SJSA1 (cell line): ENCODE data around the gene SYNPO2. TPM values are rescaled to one million over a fixed set of nuclear protein-coding genes. Genes with fewer than 3 reads are reported as not detected.

ENCODE experiments used
- DNase-seq, 2 experiments: peaks; one replicate each; pipeline ENCODE4 v3.0.0-alpha.2; 2015 to 2020; ENCODE audit warnings: low spot score in 2 of 2, low read depth in 1 of 2
- H3K27ac ChIP-seq: fragments of 250-450 bp; sonication (Bioruptor Pico); 2 replicates; pipeline ENCODE4 v1.5.1; 2020; ENCODE audit warnings: mild to moderate bottlenecking, moderate library complexity
- H3K27me3 ChIP-seq: fragments of 250-450 bp; sonication (Bioruptor Pico); replicated peaks from 2 replicates; pipeline ENCODE4 v1.5.1; 2020; ENCODE audit warnings: mild to moderate bottlenecking, moderate library complexity
- H3K36me3 ChIP-seq: fragments of 250-450 bp; sonication (Bioruptor Pico); 2 replicates; pipeline ENCODE4 v1.5.1; 2020; ENCODE audit warnings: mild to moderate bottlenecking
- H3K4me1 ChIP-seq: fragments of 250-450 bp; sonication (Bioruptor Pico); replicated peaks from 2 replicates; pipeline ENCODE4 v1.6.1; 2021; ENCODE audit warnings: mild to moderate bottlenecking
- H3K4me3 ChIP-seq: fragments of 250-450 bp; sonication (Bioruptor Pico); 2 replicates; pipeline ENCODE4 v1.5.1; 2020; ENCODE audit warnings: mild to moderate bottlenecking
- H3K9me3 ChIP-seq: fragments of 250-450 bp; sonication (Bioruptor Pico); replicated peaks from 2 replicates; pipeline ENCODE4 v1.5.1; 2020; ENCODE audit warnings: mild to moderate bottlenecking
- total RNA-seq: library from RNA; depleted of rRNA; stranded (reverse); fragments of >200 nt; shearing (Covaris generic); gene quantifications from 2 replicates; pipeline ENCODE4 v1.2.3, GENCODE V29; 2014

Gene SYNPO2
- total RNA-seq, 1 experiment from 2014 or later = 4.7 TPM

- no peaks in the 10 kb centered on the region for H3K27me3 ChIP-seq
- H3K36me3 ChIP-seq = no peaks in the 10 kb centered on the region
- DNase-seq = no peak
- no peaks in the 10 kb centered on the region for H3K4me1 ChIP-seq
- H3K9me3 ChIP-seq = no peaks in the 10 kb centered on the region
- H3K27ac ChIP-seq = no peak overlapping the region
- H3K4me3 ChIP-seq = no peak overlapping the region
Measured at GRCh38 chr4:118930255-118930654, 41.6 kb downstream of the SYNPO2 start.

- no peak overlapping the region for H3K4me3 ChIP-seq
- no peaks in the 10 kb centered on the region for H3K27me3 ChIP-seq
- no peaks in the 10 kb centered on the region for H3K4me1 ChIP-seq
- no peak for DNase-seq
- no peaks in the 10 kb centered on the region for H3K36me3 ChIP-seq
- H3K9me3 ChIP-seq = no peaks in the 10 kb centered on the region
- no peak overlapping the region for H3K27ac ChIP-seq
Measured at GRCh38 chr4:118931786-118932185, 43.1 kb downstream of the SYNPO2 start.

GRCh38 chr4:118935819-118936218 is 47.2 kb downstream of the SYNPO2 start:
- H3K4me1 ChIP-seq = no peaks in the 10 kb centered on the region

GRCh38 chr4:118936406-118936805 is 47.8 kb downstream of the SYNPO2 start:
- no peak overlapping the region for H3K27ac ChIP-seq
- H3K9me3 ChIP-seq = no peaks in the 10 kb centered on the region
- no peaks in the 10 kb centered on the region for H3K4me1 ChIP-seq
- no peaks in the 10 kb centered on the region for H3K27me3 ChIP-seq
- H3K4me3 ChIP-seq = no peak overlapping the region
- H3K36me3 ChIP-seq = no peaks in the 10 kb centered on the region
- no peak for DNase-seq

More at GRCh38 chr4:118935819-118936218, 47.2 kb downstream of the SYNPO2 start:
- Histone ChIP-seq H3K27ac (no peak overlapping the region), H3K27me3 (no peaks in the 10 kb centered on the region), H3K4me3 (no peak overlapping the region), H3K36me3 (no peaks in the 10 kb centered on the region), H3K9me3 (no peaks in the 10 kb centered on the region)
- DNase-seq = no peak

- no peaks in the 10 kb centered on the region for H3K9me3 ChIP-seq
- H3K36me3 ChIP-seq = no peaks in the 10 kb centered on the region
- no peaks in the 10 kb centered on the region for H3K27me3 ChIP-seq
- H3K4me1 ChIP-seq = 0 out of 2 replicates have a peak, but pooled peaks cover 5% of the 10 kb centered on the region
- no peak overlapping the region for H3K4me3 ChIP-seq
- DNase-seq = peak in 1 of 2 experiments; percentile 17
- no peak overlapping the region for H3K27ac ChIP-seq
Measured at GRCh38 chr4:118939169-118939783, 50.6 kb downstream of the SYNPO2 start.

GRCh38 chr4:118941149-118941548 is 52.5 kb downstream of the SYNPO2 start:
- H3K27me3 ChIP-seq = no peaks in the 10 kb centered on the region
- H3K27ac ChIP-seq = no peak overlapping the region
- no peak overlapping the region for H3K4me3 ChIP-seq
- no peaks in the 10 kb centered on the region for H3K36me3 ChIP-seq
- 0 out of 2 replicates have a peak, but pooled peaks cover 5% of the 10 kb centered on the region for H3K4me1 ChIP-seq
- H3K9me3 ChIP-seq = no peaks in the 10 kb centered on the region
- DNase-seq = no peak

- no peak for DNase-seq
- Histone ChIP-seq H3K9me3 (no peaks in the 10 kb centered on the region), H3K4me3 (no peak overlapping the region), H3K27ac (no peak overlapping the region), H3K36me3 (no peaks in the 10 kb centered on the region), H3K27me3 (no peaks in the 10 kb centered on the region), H3K4me1 (0 out of 2 replicates have a peak, but pooled peaks cover 5% of the 10 kb centered on the region)
Measured at GRCh38 chr4:118941799-118942198, 53.1 kb downstream of the SYNPO2 start.

GRCh38 chr4:118942465-118942864 is 53.8 kb downstream of the SYNPO2 start:
- no peak overlapping the region for H3K4me3 ChIP-seq
- no peaks in the 10 kb centered on the region for H3K9me3 ChIP-seq
- H3K27ac ChIP-seq = no peak overlapping the region
- H3K27me3 ChIP-seq = no peaks in the 10 kb centered on the region
- no peak for DNase-seq
- H3K4me1 ChIP-seq = peaks cover 11% of the 10 kb centered on the region
- H3K36me3 ChIP-seq = no peaks in the 10 kb centered on the region

GRCh38 chr4:118947095-118947494 is 58.4 kb downstream of the SYNPO2 start:
- Histone ChIP-seq H3K27me3 (no peaks in the 10 kb centered on the region), H3K27ac (no peak overlapping the region)

GRCh38 chr4:118948545-118949144 is 60.0 kb downstream of the SYNPO2 start:
- Histone ChIP-seq H3K36me3 (no peaks in the 10 kb centered on the region), H3K4me1 (peaks cover 6% of the 10 kb centered on the region), H3K4me3 (no peak overlapping the region), H3K9me3 (no peaks in the 10 kb centered on the region), H3K27me3 (no peaks in the 10 kb centered on the region), H3K27ac (no peak overlapping the region)
- no peak for DNase-seq

More at GRCh38 chr4:118947095-118947494, 58.4 kb downstream of the SYNPO2 start:
- Histone ChIP-seq H3K4me1 (peaks cover 9% of the 10 kb centered on the region), H3K4me3 (no peak overlapping the region), H3K9me3 (no peaks in the 10 kb centered on the region), H3K36me3 (no peaks in the 10 kb centered on the region)
- DNase-seq = no peak

GRCh38 chr4:118950224-118950623 is 61.6 kb downstream of the SYNPO2 start:
- Histone ChIP-seq H3K4me3 (no peak overlapping the region), H3K36me3 (no peaks in the 10 kb centered on the region), H3K4me1 (peaks cover 14% of the 10 kb centered on the region), H3K27me3 (no peaks in the 10 kb centered on the region), H3K27ac (no peak overlapping the region), H3K9me3 (no peaks in the 10 kb centered on the region)
- no peak for DNase-seq

- H3K4me3 ChIP-seq = no peak overlapping the region
- no peaks in the 10 kb centered on the region for H3K36me3 ChIP-seq
- H3K9me3 ChIP-seq = no peaks in the 10 kb centered on the region
- H3K4me1 ChIP-seq = peaks cover 20% of the 10 kb centered on the region
- no peak overlapping the region for H3K27ac ChIP-seq
- no peak for DNase-seq
- H3K27me3 ChIP-seq = no peaks in the 10 kb centered on the region
Measured at GRCh38 chr4:118950929-118951570, 62.4 kb downstream of the SYNPO2 start.

GRCh38 chr4:118953276-118953675 is 64.6 kb downstream of the SYNPO2 start:
- Histone ChIP-seq H3K27ac (no peak overlapping the region), H3K4me1 (peaks cover 16% of the 10 kb centered on the region), H3K4me3 (no peak overlapping the region), H3K9me3 (no peaks in the 10 kb centered on the region), H3K36me3 (no peaks in the 10 kb centered on the region), H3K27me3 (no peaks in the 10 kb centered on the region)
- DNase-seq = no peak

- Histone ChIP-seq H3K36me3 (no peaks in the 10 kb centered on the region), H3K9me3 (no peaks in the 10 kb centered on the region), H3K27ac (no peak overlapping the region), H3K4me1 (peaks cover 16% of the 10 kb centered on the region), H3K4me3 (no peak overlapping the region), H3K27me3 (no peaks in the 10 kb centered on the region)
- peak in 1 of 2 experiments; percentile 14 for DNase-seq
Measured at GRCh38 chr4:118954246-118954645, 65.6 kb downstream of the SYNPO2 start.
